ENCODE data around the gene CCDC192.

The CCDC192 gene

GRCh38 chr5:127933348-127933747 is 230.2 kb downstream of the CCDC192 start:
- H3K79me2 ChIP-seq (ENCODE audit: control insufficient read depth, low read length), result no peaks in the 10 kb centered on the region
- H3K9me3 ChIP-seq (ENCODE audit: control insufficient read depth, insufficient read depth, low read length), result no peaks in the 10 kb centered on the region
- H3K27ac ChIP-seq (ENCODE audit: low read depth, low read length), result no peak overlapping the region
- no peaks in the 10 kb centered on the region for H3K4me1 ChIP-seq (ENCODE audit: control insufficient read depth, low read length)
- no peaks in the 10 kb centered on the region for H4K20me1 ChIP-seq (ENCODE audit: control insufficient read depth, insufficient read depth, low read depth, low read length)
- H3K4me3 ChIP-seq (ENCODE audit: low read length), result no peak overlapping the region
- no peaks in the 10 kb centered on the region for H3K9me2 ChIP-seq (replicated peaks; ENCODE audit: control insufficient read depth, low read length)
- H3F3A ChIP-seq (ENCODE audit: control insufficient read depth, insufficient read depth), result no peaks in the 10 kb centered on the region
- H3K4me2 ChIP-seq (ENCODE audit: low read length), result no peak overlapping the region
- H3K27me3 ChIP-seq (ENCODE audit: control insufficient read depth, low read length), result no peaks in the 10 kb centered on the region
- no peaks in the 10 kb centered on the region for H3K36me3 ChIP-seq (ENCODE audit: control insufficient read depth, low read length)
- TF ChIP-seq CTCF (IDR thresholded peaks at IDR 0.05; ENCODE audit: low read depth, low read length, poor library complexity, severe bottlenecking) (no peak), EZH2phosphoT487 (IDR thresholded peaks at IDR 0.05; ENCODE audit: borderline replicate concordance, low read length) (no peak)

- H3K27ac ChIP-seq (ENCODE audit: low read depth, low read length), result no peak overlapping the region
- H3K27me3 ChIP-seq (ENCODE audit: control insufficient read depth, low read length), result no peaks in the 10 kb centered on the region
- H3K79me2 ChIP-seq (ENCODE audit: control insufficient read depth, low read length), result no peaks in the 10 kb centered on the region
- H3K4me2 ChIP-seq (ENCODE audit: low read length), result no peak overlapping the region
- H3K9me2 ChIP-seq (replicated peaks; ENCODE audit: control insufficient read depth, low read length), result no peaks in the 10 kb centered on the region
- H3K9me3 ChIP-seq (ENCODE audit: control insufficient read depth, insufficient read depth, low read length), result no peaks in the 10 kb centered on the region
- H3K36me3 ChIP-seq (ENCODE audit: control insufficient read depth, low read length), result no peaks in the 10 kb centered on the region
- no peak for TF ChIP-seq EZH2phosphoT487 (IDR thresholded peaks at IDR 0.05; ENCODE audit: borderline replicate concordance, low read length)
- no peak for TF ChIP-seq CTCF (IDR thresholded peaks at IDR 0.05; ENCODE audit: low read depth, low read length, poor library complexity, severe bottlenecking)
- H3F3A ChIP-seq (ENCODE audit: control insufficient read depth, insufficient read depth), result no peaks in the 10 kb centered on the region
- no peaks in the 10 kb centered on the region for H3K4me1 ChIP-seq (ENCODE audit: control insufficient read depth, low read length)
- no peak overlapping the region for H3K4me3 ChIP-seq (ENCODE audit: low read length)
- no peaks in the 10 kb centered on the region for H4K20me1 ChIP-seq (ENCODE audit: control insufficient read depth, insufficient read depth, low read depth, low read length)
Observed at GRCh38 chr5:127934791-127935256, 231.6 kb downstream of the CCDC192 start.

- H3K9me3 ChIP-seq (ENCODE audit: control insufficient read depth, insufficient read depth, low read length), result no peaks in the 10 kb centered on the region
- H3K4me1 ChIP-seq (ENCODE audit: control insufficient read depth, low read length), result no peaks in the 10 kb centered on the region
- no peaks in the 10 kb centered on the region for H3K9me2 ChIP-seq (replicated peaks; ENCODE audit: control insufficient read depth, low read length)
- no peaks in the 10 kb centered on the region for H3K27me3 ChIP-seq (ENCODE audit: control insufficient read depth, low read length)
- H3K27ac ChIP-seq (ENCODE audit: low read depth, low read length), result no peak overlapping the region
- H3K36me3 ChIP-seq (ENCODE audit: control insufficient read depth, low read length), result no peaks in the 10 kb centered on the region
- H4K20me1 ChIP-seq (ENCODE audit: control insufficient read depth, insufficient read depth, low read depth, low read length), result no peaks in the 10 kb centered on the region
- no peaks in the 10 kb centered on the region for H3K79me2 ChIP-seq (ENCODE audit: control insufficient read depth, low read length)
- H3F3A ChIP-seq (ENCODE audit: control insufficient read depth, insufficient read depth), result no peaks in the 10 kb centered on the region
- TF ChIP-seq EZH2phosphoT487 (IDR thresholded peaks at IDR 0.05; ENCODE audit: borderline replicate concordance, low read length) (no peak), CTCF (IDR thresholded peaks at IDR 0.05; ENCODE audit: low read depth, low read length, poor library complexity, severe bottlenecking) (no peak)
- no peak overlapping the region for H3K4me2 ChIP-seq (ENCODE audit: low read length)
- H3K4me3 ChIP-seq (ENCODE audit: low read length), result no peak overlapping the region
Observed at GRCh38 chr5:127935398-127935797, 232.2 kb downstream of the CCDC192 start.
